ENCODE results near the gene HOXD9. TPM values are rescaled to one million over a fixed set of nuclear protein-coding genes. Genes with fewer than 3 reads are reported as not detected.
A peak's percentile ranks its signal among the peaks of the same experiment; 100 is the strongest.

HOXD9 gene
- polyA plus RNA-seq, 1 of the 3 experiments (the other 2 are of a cell fraction), result 4.8 TPM

DNA sequence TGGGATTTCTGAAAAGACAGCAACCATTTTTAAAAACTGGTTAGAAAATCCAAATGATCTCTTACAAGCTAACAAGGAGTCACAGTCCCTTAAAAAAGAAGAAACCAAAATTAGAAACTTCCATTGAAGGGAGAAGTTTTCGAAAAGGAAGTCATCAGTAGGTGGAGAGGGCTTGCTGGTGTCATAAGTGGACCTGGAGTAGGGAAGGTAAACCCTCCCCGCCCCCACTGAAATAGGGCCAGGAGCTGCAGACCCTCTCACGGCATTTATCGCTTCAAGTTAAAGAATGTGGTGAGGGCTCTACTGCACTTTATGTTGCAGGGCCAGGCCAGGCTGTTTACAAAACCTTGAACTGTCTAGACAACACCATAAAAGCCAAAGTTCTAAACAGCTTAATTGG, 12.6 kb upstream of the HOXD9 start:
- POLR2A ChIA-PET, result no interaction called here
- CTCF ChIA-PET, result interaction anchor here (0.5 to 17.7 kb wide), 14 partner anchors 15 to 1639 kb away, joined by 3 to 264 read pairs (median 5); partner anchors contain the start of genes HOXD12, HOXD13 and HOXD9

DNA sequence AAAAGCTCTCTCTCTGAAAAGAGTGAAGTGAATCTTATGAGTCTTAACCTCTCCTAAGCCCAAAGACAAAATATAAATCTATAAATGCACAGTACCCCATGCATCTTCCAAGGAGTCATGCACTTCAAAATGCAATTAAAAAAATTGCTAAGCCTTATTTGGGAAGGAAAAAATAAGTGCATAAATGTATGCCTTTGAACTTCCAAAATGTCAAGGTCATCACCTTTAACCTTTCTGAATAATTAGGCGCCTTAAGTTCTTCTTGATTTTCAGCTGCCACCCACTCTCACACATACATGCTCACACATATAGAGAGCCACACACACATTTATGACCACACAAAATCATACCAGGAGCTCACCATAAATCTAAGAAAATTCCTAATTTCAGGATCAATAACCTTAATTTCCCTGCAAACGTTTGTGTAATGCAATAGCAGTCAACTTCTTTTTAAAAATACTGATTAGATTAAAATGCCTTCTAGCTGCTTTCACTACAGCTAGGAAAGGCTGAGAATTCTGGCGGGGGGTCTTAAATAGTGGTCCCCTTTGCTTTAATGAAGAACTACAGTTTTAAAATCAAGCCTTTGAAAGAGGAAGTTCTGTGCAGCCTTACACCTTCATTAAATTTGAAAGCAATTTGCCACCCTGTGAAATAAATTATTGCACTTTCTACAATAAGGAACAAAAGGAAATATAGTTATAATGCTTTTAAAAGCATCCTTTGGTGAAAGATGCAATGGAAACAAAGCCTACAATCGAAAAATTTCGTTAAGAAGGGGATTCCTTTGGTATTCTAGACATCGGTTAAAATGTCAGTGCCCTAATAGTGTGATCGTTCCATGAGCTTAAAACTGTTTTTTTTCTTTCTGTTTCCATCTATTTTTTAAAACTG, 11.9 kb upstream of the HOXD9 start:
- CTCF ChIA-PET, result interaction anchor here (0.5 to 17.7 kb wide), 43 partner anchors 8 to 1638 kb away, joined by 3 to 264 read pairs (median 4); partner anchors contain the start of genes EVX2, HOXD12, HOXD13 and HOXD9
- no peak for TF ChIP-seq RCOR1 (IDR thresholded peaks at IDR 0.05; ENCODE audit: low read length)
- no peak for TF ChIP-seq GABPA (IDR thresholded peaks at IDR 0.05; ENCODE audit: low read depth)
- no peak for TF ChIP-seq TAF1 (IDR thresholded peaks at IDR 0.05; ENCODE audit: borderline replicate concordance, low read depth, low read length)
- POLR2A ChIA-PET, result interaction anchor here (0.7 to 1.1 kb wide), 2 partner anchors 26 to 527 kb away, joined by 3 to 4 read pairs; no protein-coding TSS in a partner anchor
- Histone ChIP-seq H3K9ac (no peak overlapping the region), H3K9me2 (no peaks in the 10 kb centered on the region), H3K79me2 (ENCODE audit: insufficient read depth) (no peaks in the 10 kb centered on the region), H3K4me1 (ENCODE audit: control insufficient read depth in 1 of 2, insufficient read depth in 2 of 2, low read depth in 1 of 2, low read length in 1 of 2) (peaks cover 0 to 4% of the 10 kb centered on the region in 2 experiments; a peak in 2 of 4 replicates), H2AFZ (ENCODE audit: low read depth) (no peak overlapping the region), H3K4me2 (peak overlapping the region; percentile 39), H3K27ac (ENCODE audit: low read depth in 2 of 2, low read length in 1 of 2) (no peak overlapping the region), H3K27me3 (ENCODE audit: insufficient read depth) (peaks cover 70% of the 10 kb centered on the region), H3K9me3 (no peaks in the 10 kb centered on the region), H3K36me3 (replicated peaks in 1 of 2; ENCODE audit: control insufficient read depth in 1 of 2, insufficient read depth in 2 of 2, low read length in 1 of 2) (no peaks in the 10 kb centered on the region), H3K4me3 (ENCODE audit: low read depth in 2 of 2, low read length in 1 of 2) (peak overlapping the region in 1 of 2 experiments; percentile 19; a peak in 1 of 4 replicates), H4K20me1 (ENCODE audit: insufficient read depth) (no peaks in the 10 kb centered on the region), H3F3A (replicated peaks; ENCODE audit: insufficient read depth) (peaks cover 3% of the 10 kb centered on the region)
- WGBS (ENCODE audit: low lambda C conversion rate), result 41% methylated on average over 7 of the region's 7 CpGs
- DNase-seq, result no peak

More for the DNA sequence above, 12.6 kb upstream of the HOXD9 start:
- Histone ChIP-seq H2AFZ (ENCODE audit: low read depth) (no peak overlapping the region), H4K20me1 (ENCODE audit: insufficient read depth) (no peaks in the 10 kb centered on the region), H3K27me3 (ENCODE audit: insufficient read depth) (peaks cover 73% of the 10 kb centered on the region), H3K9me2 (no peaks in the 10 kb centered on the region), H3K4me1 (ENCODE audit: control insufficient read depth in 1 of 2, insufficient read depth in 2 of 2, low read depth in 1 of 2, low read length in 1 of 2) (peaks cover 0 to 5% of the 10 kb centered on the region in 2 experiments; a peak in 2 of 4 replicates), H3K36me3 (replicated peaks in 1 of 2; ENCODE audit: control insufficient read depth in 1 of 2, insufficient read depth in 2 of 2, low read length in 1 of 2) (no peaks in the 10 kb centered on the region), H3K4me3 (ENCODE audit: low read depth in 2 of 2, low read length in 1 of 2) (no peak overlapping the region), H3K79me2 (ENCODE audit: insufficient read depth) (no peaks in the 10 kb centered on the region), H3K9me3 (no peaks in the 10 kb centered on the region), H3K27ac (ENCODE audit: low read depth in 2 of 2, low read length in 1 of 2) (no peak overlapping the region), H3K4me2 (no peak overlapping the region), H3K9ac (no peak overlapping the region), H3F3A (replicated peaks; ENCODE audit: insufficient read depth) (peaks cover 3% of the 10 kb centered on the region)
- no peak for TF ChIP-seq MXI1 (IDR thresholded peaks at IDR 0.05; ENCODE audit: low read depth, low read length)
- TF ChIP-seq, protein P1, sequence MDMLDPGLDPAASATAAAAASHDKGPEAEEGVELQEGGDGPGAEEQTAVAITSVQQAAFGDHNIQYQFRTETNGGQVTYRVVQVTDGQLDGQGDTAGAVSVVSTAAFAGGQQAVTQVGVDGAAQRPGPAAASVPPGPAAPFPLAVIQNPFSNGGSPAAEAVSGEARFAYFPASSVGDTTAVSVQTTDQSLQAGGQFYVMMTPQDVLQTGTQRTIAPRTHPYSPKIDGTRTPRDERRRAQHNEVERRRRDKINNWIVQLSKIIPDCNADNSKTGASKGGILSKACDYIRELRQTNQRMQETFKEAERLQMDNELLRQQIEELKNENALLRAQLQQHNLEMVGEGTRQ (IDR thresholded peaks at IDR 0.05; ENCODE audit: borderline replicate concordance, low read depth, low read length), result no peak
- TF ChIP-seq FOXJ3 (CRISPR knock-in tag; IDR thresholded peaks at IDR 0.05), result no peak
- TF ChIP-seq RCOR1 (IDR thresholded peaks at IDR 0.05; ENCODE audit: low read length), result no peak
- no peak for TF ChIP-seq TCF12 (IDR thresholded peaks at IDR 0.05)
- DNase-seq, result no peak
- 87% methylated on average over 4 of the region's 4 CpGs for WGBS (ENCODE audit: low lambda C conversion rate)

DNA sequence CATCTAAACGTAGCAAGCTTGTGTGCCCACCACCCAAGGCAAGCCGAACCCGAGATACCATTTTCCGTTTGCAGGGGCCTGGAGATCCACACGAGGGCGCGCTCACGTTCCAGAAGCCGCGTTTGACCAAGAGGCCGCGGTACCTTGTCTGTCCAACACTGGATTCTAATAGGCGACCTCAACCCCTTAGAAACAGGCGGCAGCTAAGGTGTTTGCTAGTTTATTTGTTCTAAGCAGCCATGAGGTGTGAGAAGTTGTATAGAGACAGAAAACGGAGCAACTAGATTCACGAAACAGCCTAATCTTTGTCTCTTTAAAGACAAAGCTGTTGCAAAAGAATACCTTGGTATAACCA, 11.2 kb upstream of the HOXD9 start:
- ChIA-PET POLR2A (interaction anchor here (0.7 to 1.1 kb wide), 2 partner anchors 26 to 526 kb away, joined by 3 to 4 read pairs; no protein-coding TSS in a partner anchor), CTCF (interaction anchor here (0.5 to 17.7 kb wide), 44 partner anchors 9 to 1083 kb away, joined by 3 to 264 read pairs (median 4); partner anchors contain the start of genes EVX2, HOXD12, HOXD13 and HOXD9)
- WGBS (ENCODE audit: low lambda C conversion rate), result 2% methylated on average over 16 of the region's 16 CpGs
- Histone ChIP-seq H3K27me3 (ENCODE audit: insufficient read depth) (peaks cover 70% of the 10 kb centered on the region), H3K4me3 (ENCODE audit: low read depth in 2 of 2, low read length in 1 of 2) (peak overlapping the region in 1 of 2 experiments; percentile 19; a peak in 1 of 4 replicates), H2AFZ (ENCODE audit: low read depth) (no peak overlapping the region), H3K4me1 (ENCODE audit: control insufficient read depth in 1 of 2, insufficient read depth in 2 of 2, low read depth in 1 of 2, low read length in 1 of 2) (peaks cover 0 to 4% of the 10 kb centered on the region in 2 experiments; a peak in 2 of 4 replicates), H3K79me2 (ENCODE audit: insufficient read depth) (no peaks in the 10 kb centered on the region), H3K9me2 (no peaks in the 10 kb centered on the region), H4K20me1 (ENCODE audit: insufficient read depth) (no peaks in the 10 kb centered on the region), H3K36me3 (replicated peaks in 1 of 2; ENCODE audit: control insufficient read depth in 1 of 2, insufficient read depth in 2 of 2, low read length in 1 of 2) (no peaks in the 10 kb centered on the region), H3K27ac (ENCODE audit: low read depth in 2 of 2, low read length in 1 of 2) (no peak overlapping the region), H3K4me2 (peak overlapping the region; percentile 39), H3K9me3 (no peaks in the 10 kb centered on the region), H3F3A (replicated peaks; ENCODE audit: insufficient read depth) (peaks cover 3% of the 10 kb centered on the region), H3K9ac (no peak overlapping the region)
- no peak for TF ChIP-seq MXI1 (IDR thresholded peaks at IDR 0.05; ENCODE audit: low read depth, low read length)
- 0 out of 2 replicates have a peak, but pooled peaks have one; percentile 11 for TF ChIP-seq RCOR1 (IDR thresholded peaks at IDR 0.05; ENCODE audit: low read length)
- TF ChIP-seq POLR2AphosphoS5 (IDR thresholded peaks at IDR 0.05; ENCODE audit: low read depth, low read length), result no peak
- no peak for TF ChIP-seq TCF12 (IDR thresholded peaks at IDR 0.05)
- no peak for TF ChIP-seq MEF2A (IDR thresholded peaks at IDR 0.05; ENCODE audit: borderline replicate concordance, low read depth)
- TF ChIP-seq CHD2 (IDR thresholded peaks at IDR 0.05; ENCODE audit: low read length, partially characterized antibody), result peak; percentile 29
- peak; percentile 59 for TF ChIP-seq SMC3 (IDR thresholded peaks at IDR 0.05; ENCODE audit: low read depth, low read length)
- TF ChIP-seq, protein P2, sequence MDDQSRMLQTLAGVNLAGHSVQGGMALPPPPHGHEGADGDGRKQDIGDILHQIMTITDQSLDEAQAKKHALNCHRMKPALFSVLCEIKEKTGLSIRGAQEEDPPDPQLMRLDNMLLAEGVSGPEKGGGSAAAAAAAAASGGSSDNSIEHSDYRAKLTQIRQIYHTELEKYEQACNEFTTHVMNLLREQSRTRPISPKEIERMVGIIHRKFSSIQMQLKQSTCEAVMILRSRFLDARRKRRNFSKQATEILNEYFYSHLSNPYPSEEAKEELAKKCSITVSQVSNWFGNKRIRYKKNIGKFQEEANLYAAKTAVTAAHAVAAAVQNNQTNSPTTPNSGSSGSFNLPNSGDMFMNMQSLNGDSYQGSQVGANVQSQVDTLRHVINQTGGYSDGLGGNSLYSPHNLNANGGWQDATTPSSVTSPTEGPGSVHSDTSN (IDR thresholded peaks at IDR 0.05), result no peak
- TF ChIP-seq, protein P3, sequence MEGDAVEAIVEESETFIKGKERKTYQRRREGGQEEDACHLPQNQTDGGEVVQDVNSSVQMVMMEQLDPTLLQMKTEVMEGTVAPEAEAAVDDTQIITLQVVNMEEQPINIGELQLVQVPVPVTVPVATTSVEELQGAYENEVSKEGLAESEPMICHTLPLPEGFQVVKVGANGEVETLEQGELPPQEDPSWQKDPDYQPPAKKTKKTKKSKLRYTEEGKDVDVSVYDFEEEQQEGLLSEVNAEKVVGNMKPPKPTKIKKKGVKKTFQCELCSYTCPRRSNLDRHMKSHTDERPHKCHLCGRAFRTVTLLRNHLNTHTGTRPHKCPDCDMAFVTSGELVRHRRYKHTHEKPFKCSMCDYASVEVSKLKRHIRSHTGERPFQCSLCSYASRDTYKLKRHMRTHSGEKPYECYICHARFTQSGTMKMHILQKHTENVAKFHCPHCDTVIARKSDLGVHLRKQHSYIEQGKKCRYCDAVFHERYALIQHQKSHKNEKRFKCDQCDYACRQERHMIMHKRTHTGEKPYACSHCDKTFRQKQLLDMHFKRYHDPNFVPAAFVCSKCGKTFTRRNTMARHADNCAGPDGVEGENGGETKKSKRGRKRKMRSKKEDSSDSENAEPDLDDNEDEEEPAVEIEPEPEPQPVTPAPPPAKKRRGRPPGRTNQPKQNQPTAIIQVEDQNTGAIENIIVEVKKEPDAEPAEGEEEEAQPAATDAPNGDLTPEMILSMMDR (IDR thresholded peaks at IDR 0.05), result peak; percentile 90
- peak; percentile 65 for TF ChIP-seq RAD21 (IDR thresholded peaks at IDR 0.05; ENCODE audit: low read length)
- DNase-seq, result peak; percentile 88
